Amniotic stem cell (primary cell): ENCODE measurements around the gene ZNF446.
"Not testable (repeated sequence)": the region's sequence is repeated elsewhere in the genome, so short reads cannot be mapped to it uniquely, and the experiment has no call there.

ENCODE experiments used
- DNase-seq: peaks from one replicate; lab custom pipeline; 2025; lab: John Stamatoyannopoulos, UW

The ZNF446 gene

DNA sequence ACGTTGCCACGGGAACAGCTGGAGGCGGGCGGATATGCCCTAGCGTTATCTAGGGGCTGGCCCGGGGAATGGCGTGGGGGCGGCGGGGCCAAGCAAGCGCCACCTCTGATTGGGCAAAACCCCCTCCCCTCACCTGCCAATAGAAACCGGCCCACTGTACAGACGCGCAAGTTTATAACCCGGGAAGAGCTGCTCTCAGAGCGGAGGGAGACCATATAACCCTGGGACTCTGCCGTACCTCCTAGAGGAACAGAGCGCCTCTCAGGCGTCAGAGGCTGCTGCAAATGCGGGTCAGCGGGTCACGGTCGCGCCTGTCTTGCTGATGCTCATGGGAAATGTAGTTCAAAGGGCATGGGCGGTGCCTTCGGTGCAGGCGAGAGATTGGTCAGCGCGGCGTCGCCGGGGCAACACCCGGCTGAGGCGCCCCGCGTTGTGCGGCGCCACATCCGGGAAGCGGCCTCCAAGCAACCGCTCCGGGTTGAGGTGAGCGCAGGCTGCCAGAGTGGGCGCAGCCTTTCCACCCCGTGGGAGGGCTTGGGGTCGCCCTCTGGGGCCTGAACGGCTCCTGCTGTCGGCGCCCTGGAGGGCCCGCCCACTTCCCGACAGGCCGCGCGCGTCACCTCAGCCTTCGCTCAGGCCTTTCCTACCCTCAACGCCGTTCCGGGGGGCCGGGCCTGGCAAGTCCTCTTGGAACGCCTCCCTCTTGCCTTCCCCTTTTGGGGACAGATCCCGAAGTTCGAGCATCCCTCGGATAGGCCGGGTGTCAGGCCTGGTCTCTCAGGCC is at the start of gene ZNF446:
Gene ZNF446 (plus strand): TSS at position 639 of the 784 bp plus-strand sequence. CDS start 867 bp downstream, outside the sequence.
- DNase-seq: peak; percentile 90

DNA sequence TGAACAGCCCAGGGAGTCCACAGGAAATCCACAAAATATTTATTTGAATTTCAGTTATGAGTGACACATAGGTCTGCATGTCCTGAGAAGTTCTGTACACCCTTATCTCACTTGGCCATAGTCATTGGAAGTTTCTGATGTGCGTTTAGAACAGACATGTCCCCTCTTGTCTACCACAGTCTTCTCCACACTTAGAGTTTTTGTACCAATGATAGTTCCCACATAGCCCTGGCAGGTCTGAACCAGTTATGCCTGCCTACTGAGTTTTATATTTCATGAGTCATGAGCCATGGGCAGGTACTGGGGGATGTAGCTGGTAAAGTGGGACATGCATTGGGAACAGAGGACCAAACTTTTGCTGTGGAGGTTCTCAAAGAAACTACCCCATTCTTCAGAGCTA is 47.5 kb upstream of the ZNF446 start:
- no peak for DNase-seq

DNA sequence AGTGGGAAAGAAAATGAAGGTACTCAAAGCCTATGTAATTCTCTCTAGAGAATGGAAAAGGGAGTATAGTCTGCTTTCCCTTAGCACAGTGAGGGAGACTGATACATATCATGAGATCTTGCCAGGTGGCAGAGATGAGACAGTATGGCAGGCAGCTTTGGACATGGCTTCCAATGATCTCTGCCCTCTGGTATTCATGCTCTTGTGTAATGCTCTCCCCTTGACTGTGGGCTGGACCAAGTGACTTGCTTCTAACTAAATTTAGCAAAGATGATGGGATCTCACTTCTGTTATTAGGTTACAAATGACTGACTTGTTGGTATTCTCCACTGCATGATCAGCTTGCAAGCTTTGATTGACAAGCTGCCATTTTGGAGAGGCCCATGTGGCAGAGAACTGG is 46.4 kb upstream of the ZNF446 start:
- no peak for DNase-seq

DNA sequence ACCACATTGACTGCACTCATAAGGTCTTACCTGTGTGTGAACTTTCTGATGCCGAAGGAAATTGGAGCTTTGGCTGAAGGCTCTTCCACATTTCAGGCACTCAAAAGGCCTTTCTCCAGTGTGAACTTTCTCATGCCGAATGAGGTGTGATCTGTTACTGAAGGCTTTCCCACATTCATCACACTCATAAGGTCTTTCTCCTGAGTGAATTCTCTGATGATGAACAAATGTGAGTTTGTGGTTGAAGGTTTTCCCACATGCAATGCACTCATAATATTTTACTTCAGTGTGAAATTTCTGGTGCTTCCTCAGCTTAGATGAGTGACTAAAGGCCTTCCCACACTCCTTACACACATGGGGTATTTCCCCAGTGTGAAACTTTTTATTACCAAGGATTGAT is 41.9 kb upstream of the ZNF446 start:
- DNase-seq: no peak

DNA sequence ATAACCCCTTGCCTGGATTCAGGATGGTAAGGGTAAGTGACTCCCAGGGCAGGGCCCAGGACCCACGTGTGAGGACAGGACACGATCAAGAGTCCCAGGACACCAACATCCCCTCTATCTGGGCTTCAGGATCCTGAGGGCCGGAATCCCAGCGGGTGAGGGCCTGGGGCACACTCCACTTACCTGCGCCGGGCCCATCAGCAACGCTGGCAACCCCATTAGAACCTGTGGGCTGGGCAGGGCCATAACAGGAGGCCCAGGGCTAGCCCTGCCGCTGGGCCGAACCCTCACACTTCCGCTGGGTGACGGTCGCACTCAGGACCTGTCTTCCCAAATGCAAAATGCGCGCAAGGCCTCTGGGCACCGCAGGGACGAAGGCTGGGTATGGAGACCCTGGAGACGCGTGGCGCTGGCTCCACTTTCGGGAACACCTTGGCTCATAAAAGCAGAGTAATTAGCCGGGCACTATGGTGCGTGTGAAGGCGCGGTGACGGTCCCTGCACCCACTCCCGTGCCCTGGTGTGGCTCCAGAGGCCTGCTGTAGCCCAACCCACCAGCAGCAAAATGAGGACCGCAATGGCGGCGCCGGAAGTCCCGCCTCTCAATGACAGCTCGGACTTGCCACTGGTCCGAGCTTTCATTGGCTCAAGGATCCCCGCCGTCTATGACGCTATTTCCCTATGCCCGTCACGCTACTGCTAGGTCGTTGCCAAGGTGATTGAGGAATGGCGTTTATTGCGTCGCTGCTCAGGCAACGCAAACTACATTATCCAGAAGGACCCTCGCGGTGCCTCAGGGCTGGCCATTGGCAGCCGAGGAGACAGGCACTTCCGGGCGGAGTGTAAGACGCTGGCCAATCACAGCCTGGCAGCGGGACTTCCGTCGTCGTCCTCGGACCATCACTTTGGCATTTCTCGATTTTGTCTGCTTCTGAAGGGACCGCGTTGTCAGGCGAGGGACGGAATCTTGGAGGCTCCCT is 36.3 kb upstream of the ZNF446 start, which contains the start of gene ZNF132:
Gene ZNF132 (minus strand): TSS at position 578 of the 979 bp plus-strand sequence. CDS start 332 bp downstream, at position 246.
- peak; percentile 99 for DNase-seq

DNA sequence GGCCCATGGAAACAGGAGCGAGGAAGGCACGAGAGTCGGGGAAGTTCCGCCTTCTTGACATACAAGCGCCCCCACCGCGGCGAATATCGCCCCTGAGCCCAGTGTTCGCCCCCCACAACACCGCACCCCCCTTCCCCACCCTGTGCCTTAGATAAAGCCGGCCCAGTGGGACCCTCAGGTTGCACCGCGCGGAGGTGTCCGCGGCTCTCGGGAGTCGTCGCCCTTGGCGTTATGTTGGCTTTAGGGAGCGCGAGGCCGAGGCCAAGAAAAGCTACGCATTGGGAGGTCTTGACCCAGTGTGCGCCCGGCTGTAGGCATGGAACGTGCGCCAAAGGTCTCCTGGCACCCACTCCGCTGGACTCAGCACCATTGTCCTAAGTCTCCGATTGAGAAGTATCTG is 35.6 kb upstream of the ZNF446 start:
- DNase-seq: no peak

DNA sequence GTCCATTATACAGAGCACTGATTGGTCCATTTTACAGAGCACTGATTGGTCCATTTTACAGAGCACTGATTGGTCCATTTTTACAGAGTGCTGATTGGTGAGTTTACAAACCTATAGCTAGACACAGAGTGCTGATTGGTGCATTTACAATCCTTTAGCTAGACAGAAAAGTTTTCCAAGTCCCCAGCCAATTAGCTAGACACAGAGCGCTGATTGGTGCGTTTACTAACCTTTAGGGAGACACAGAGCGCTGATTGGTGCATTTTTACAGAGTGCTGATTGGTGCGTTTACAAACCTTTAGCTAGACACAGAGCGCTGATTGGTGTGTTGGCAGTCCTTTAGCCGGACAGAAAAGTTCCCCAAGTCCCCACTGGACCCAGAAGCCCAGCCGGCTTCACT is 33.2 kb upstream of the ZNF446 start:
- DNase-seq: not testable (repeated sequence)

DNA sequence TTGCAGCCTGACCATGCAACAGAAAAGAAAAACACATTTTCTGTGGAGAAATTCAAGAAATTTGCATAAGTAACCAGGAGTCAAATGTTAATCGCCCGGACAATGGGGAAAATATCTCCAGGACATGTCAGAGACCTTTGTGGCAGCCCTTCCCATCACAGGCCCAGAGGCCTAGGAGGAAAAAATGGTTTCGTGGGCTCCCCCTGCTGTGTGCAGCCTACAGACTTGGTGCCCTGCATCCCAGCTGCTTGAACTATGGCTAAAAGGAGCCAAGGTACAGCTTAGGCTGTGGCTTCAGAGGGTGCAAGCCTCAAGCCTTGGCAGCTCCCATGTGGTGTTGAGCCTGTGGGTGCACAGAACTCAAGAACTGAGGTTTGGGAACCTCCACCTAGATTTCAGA is 27.3 kb upstream of the ZNF446 start:
- DNase-seq: not testable (repeated sequence)

DNA sequence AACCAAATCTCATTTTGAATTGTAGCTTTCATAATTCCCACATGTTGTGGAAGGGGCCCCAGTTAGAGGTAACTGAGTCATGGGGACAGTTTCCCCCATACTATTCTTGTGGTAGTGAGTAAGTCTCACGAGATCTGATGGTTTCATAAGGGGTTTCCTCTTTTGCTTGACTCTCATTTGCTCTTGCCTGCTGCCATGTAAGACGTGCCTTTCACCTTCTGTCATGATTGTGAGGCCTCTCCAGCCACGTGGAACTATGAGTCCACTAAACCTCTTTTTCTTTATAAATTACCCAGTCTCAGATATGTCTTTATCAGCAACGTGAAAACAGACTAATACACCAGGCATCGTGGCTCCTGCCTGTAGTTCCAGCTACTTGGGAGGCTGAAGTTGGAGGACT is 26.2 kb upstream of the ZNF446 start:
- not testable (repeated sequence) for DNase-seq

DNA sequence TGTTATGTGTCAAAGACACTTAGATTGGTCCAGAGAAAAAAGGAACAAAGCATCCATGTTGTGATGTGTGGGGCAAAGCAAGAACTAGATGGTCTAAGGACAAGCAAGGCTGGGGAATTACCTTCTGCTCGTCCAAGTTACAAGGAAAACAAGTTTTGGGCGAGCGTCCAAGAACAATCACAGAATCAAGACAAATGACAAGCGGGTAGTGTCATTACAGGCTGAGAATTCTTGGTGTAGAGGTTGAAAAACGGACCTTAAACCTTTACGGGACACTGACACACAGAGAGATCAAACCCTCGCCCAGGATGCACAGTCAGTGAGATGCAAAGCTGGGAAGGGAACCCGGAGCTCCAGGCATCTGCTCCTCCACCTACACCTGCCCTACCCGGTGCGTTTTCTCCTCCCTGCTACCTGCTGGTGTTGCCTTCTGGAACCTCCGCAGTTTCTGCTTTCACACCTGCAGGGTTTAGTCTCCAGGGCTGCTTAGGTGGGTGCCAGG is 25.2 kb upstream of the ZNF446 start:
- DNase-seq: no peak

DNA sequence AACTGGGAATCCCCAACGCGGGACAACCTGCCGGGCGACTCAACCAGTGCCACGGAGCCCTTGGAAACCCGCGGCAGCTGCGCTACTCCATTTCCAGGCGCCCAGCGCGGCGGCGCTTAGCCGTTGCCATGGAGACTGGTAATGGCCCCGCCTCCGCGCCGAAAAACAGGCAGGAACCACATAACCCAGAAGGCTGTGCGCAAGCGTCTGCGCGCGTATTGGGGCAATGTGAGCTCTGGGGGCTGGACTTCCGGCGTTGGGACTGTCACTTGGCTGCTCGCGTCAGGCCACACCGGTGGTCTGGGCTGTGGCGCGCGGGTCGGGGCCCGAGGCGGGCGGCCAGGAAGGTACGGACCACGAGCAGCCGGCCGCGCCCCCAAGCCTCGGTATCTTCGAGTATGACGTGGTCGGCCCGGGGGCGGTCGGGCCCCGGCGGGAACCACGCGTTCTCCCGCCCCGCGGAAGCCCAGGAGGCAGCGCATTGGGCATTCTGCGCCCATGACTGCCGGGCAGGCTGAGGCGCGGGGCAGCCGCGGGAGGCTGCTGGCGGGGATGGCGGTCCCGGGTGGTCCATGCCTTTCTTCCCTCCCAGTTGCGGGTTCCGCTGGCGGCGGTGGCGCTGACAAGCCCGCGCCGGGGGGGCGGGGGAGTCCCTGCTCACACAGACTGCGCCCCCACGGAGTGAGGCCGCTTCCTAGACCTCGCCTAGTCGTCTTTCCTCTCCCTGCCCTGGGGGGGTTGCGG is 24.6 kb upstream of the ZNF446 start, which contains the start of gene ZNF324B:
Gene ZNF324B (plus strand): TSS at position 265 of the 744 bp plus-strand sequence. CDS start 2,080 bp downstream, outside the sequence.
- peak; percentile 94 for DNase-seq

DNA sequence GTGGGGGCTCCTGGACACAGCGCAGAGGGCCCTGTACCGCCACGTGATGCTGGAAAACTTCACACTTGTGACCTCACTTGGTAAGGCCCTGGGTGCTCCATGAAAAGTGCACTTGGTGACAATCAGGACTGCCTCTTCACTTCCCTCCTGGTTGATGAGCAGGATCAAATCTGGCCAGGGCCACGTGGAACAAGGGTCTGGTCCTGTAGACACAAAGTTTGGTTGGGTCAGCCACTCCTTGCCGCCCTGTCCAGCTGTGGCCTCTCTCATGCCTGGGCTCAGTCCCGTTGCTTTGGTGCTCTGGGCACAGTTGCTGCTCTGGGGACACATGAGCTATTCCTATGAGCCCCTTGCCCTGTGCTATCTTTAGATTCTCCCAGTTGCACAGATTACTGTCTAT is 22.4 kb upstream of the ZNF446 start:
- no peak for DNase-seq

DNA sequence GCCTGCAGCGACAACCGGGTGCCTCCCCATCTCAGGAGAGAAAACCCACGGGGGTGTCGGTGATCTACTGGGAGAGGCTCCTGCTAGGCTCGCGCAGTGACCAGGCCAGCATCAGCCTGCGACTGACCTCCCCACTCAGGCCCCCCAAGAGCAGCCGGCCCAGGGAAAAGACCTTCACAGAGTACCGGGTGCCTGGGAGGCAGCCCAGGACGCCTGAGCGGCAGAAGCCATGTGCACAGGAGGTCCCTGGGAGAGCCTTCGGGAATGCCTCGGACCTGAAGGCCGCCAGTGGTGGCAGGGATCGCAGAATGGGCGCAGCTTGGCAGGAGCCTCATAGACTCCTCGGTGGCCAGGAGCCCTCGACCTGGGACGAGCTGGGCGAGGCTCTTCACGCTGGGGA is 20.8 kb upstream of the ZNF446 start:
- no peak for DNase-seq

DNA sequence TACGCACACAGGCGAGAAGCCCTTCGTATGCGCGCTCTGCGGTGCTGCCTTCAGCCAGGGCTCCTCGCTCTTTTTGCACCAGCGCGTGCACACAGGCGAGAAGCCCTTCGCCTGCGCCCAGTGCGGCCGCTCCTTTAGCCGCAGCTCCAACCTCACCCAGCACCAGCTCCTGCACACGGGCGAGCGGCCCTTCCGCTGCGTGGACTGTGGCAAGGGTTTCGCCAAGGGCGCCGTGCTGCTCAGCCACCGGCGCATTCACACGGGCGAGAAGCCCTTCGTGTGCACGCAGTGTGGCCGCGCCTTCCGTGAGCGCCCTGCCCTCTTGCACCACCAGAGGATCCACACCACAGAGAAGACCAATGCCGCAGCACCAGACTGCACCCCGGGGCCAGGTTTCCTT is 20.0 kb upstream of the ZNF446 start:
- DNase-seq: no peak

DNA sequence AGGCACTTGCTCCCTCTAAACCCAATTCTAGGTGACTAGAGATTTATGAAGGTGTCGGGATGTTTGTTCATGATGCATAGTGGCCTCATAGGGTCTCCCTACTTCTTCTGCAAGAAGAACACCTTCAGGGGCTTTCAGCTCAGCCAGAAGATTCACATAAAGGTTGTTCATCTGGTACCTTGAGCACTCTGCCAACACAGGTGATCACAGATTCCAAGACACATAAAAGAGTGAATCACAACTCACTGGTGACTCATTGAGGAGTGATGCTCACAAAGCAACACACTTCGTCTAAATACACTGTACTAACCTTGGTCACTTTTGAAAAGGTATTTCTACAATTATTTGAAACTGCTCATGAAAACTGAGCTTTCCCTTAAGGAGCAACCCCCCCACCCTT is 16.1 kb upstream of the ZNF446 start:
- DNase-seq: no peak

DNA sequence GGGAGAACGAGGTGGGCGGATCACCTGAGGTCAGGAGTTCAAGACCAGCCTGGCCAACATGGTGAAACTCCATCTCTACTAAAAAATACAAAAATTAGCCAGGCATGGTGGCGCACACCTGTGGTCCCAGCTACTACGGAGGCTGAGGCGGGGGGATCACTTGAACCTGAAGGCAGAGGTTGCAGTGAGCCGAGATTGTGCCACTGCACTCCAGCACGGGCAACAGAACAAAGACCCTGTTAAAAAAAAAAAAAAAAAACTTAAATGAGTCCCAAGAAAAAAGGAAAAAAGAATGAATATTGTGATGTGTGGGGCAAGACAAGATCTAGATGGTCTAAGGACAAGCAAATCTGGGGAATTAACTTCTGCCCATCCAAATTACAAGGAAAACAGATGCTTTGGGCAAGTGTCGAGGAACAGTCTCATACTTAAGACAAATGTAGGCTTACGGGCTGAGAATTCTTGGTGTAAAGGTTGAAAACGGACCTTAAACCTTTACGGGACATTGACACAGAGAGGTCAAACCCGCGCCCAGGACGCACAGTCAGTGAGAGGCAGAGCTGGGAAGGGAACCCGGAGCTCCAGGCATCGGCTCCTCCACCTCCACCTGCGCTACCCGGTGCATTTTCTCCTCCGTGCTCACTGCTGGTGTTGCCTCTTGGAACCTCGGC is 9.9 kb upstream of the ZNF446 start:
- no peak for DNase-seq

DNA sequence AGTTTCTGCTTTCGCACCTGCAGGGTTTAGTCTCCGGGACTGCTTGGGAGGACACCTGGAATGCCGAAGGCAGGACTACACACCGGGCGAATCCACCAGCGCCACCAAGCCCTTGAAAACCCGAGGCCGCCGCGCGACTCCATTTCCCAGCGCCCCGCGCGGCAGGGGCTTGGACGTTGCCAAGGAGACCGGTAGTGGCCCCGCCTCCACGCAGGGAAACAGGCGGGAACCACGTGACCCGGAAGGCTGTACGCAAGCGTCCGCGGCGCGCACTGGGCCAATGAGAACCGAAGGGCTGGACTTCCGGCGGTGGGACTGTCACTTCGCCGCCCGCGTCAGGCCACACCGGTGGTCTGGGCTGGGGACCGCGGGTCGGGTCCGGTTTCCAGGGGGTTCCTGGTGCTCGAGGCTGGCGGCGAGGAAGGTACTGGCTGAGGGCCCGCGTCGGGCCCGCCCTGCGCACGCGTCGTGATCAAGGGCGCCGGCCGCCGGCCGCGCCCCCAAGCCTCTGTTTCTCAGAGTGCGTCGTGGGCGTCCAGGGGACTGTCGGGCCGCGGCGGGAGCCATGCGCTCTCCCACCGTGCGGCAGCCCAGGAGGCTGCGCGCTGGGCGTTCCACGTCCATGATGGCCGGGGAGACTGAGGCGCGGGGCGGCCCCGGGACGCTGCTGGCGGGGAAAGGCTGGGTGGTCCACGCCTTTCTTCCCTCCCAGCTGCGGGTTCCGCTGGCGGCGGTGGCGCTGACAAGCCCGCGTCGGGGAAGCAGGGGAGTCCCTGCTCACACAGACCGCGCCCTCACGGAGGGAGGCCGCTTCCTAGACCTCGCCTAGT is 9.2 kb upstream of the ZNF446 start, which contains the start of gene ZNF324:
Gene ZNF324 (plus strand): TSS at position 321 of the 830 bp plus-strand sequence. CDS start 2,106 bp downstream, outside the sequence.
- DNase-seq: peak; percentile 98

DNA sequence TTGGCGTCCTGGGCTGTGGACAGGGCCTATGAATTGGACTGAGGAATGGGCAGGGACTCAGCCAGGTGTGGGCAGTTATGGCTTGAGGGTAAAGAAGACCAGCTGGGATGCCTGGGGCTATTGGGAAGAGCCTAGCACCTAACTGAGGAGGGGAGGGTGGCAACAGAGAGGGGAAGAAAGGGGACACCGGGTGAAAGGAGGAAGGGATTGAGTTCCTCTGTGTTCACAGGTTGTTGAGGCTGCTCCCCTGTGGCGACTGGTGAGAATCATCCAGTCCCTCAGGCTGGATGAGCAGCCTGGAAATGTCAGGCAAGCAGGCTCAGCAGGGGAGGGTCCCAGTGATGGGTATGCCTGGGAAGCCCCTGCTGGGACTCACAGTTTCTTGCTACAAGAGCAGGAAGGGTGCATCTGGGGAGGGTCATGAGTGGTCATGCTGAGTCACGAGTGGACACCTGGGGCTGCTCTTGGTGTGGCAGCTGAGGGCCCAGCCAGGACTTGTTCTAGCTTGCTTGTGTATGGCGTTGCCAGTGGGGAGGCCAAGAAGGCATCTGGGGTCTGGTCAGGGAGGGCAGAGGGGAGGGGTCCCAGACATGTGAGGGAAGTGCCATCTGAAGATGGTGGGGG is 7.8 kb upstream of the ZNF446 start:
- no peak for DNase-seq

DNA sequence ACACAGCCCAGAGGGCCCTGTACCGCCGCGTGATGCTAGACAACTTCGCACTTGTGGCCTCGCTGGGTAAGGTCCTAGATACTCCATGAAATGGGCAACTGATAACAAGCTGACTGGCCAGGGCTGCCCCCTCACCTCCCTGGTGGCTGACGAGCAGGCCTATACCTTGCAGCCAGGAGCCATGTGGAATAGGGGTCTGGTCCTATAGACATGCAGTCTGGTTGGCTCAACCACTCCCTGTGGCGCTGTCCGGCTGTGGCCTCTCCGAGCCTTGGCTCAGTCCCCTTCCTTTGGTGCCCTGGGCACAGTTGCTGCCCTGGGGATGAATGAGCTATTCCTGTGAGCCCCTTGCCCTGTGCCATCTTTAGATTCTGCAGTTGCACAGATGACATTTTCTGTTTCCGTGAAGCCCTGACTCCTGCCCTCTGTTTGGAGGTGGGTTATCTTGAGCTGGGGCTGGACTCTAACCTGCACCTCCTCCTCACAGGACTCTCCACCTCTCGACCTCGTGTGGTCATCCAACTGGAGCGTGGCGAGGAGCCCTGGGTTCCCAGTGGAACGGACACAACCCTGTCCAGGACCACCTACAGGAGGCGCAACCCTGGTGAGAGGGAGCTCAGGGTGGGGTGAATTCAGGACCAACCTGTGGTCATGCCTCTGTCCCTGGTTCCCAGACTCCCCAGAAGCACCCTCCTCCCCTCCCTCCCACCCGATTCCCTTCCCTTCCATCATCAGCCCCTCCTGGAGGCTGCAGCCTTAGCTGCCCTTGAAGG is 6.7 kb upstream of the ZNF446 start:
- DNase-seq: no peak
